Activated CD8-positive, alpha-beta T cell treated with anti-CD3 and anti-CD28 coated beads for 36 hours (primary cell): Measurements from ENCODE around the gene C14orf39. TPM values are rescaled to one million over a fixed set of nuclear protein-coding genes. Genes with fewer than 3 reads are reported as not detected.

Source experiments
- ATAC-seq: fragments of 200-7000 bp; cut with Tn5 transposase; one replicate; pipeline ENCODE4 v1.10.0; 2021; ENCODE audit warnings: mild to moderate bottlenecking, moderate library complexity
- CTCF ChIA-PET: fragments of 350-600 bp; sonication (Branson Sonifier 250); formaldehyde crosslinking; loops from one replicate; lab custom pipeline; 2021; ENCODE audit warnings: antibody characterized with exemption; lab: Charles Lee
- POLR2A ChIA-PET: fragments of 350-600 bp; sonication (Branson Sonifier 250); formaldehyde crosslinking; loops from one replicate; lab custom pipeline; 2021; ENCODE audit warnings: antibody characterized with exemption; lab: Charles Lee
- DNase-seq: peaks from one replicate; pipeline ENCODE4 v3.0.0-alpha.2; 2020
- H3K27ac Mint-ChIP-seq: one replicate; pipeline ENCODE4 v1.8.0; 2021; ENCODE audit warnings: mild to moderate bottlenecking, mixed read lengths
- H3K27me3 Mint-ChIP-seq: one replicate; pipeline ENCODE4 v1.8.0; 2021; ENCODE audit warnings: mixed read lengths
- H3K36me3 Mint-ChIP-seq: one replicate; pipeline ENCODE4 v1.8.0; 2021; ENCODE audit warnings: low read depth, mixed read lengths
- H3K4me1 Mint-ChIP-seq: one replicate; pipeline ENCODE4 v1.8.0; 2021; ENCODE audit warnings: low read depth, mixed read lengths
- H3K4me3 Mint-ChIP-seq: one replicate; pipeline ENCODE4 v1.8.0; 2021; ENCODE audit warnings: mild to moderate bottlenecking, moderate library complexity, mixed read lengths
- H3K9me3 Mint-ChIP-seq: one replicate; pipeline ENCODE4 v1.8.0; 2021; ENCODE audit warnings: mixed read lengths
- intact Hi-C: fragments of 100-400 bp; cut with micrococcal nuclease; formaldehyde crosslinking; loops from one replicate; pipeline ENCODE4 v1.10.0; 2022
- total RNA-seq, 2 experiments: library from RNA; stranded (reverse); gene quantifications; one replicate each; pipeline ENCODE4 v1.2.3, GENCODE V29; 2021
- TF ChIP-seq, protein P1 (sequence below): fragments of 200-600 bp; IDR thresholded peaks from one replicate; pipeline ENCODE4 v1.8.0; 2022; ENCODE audit warnings: antibody characterized with exemption, mild to moderate bottlenecking

The C14orf39 gene
- total RNA-seq, 2 experiments from 2014 or later, result not detected

DNA sequence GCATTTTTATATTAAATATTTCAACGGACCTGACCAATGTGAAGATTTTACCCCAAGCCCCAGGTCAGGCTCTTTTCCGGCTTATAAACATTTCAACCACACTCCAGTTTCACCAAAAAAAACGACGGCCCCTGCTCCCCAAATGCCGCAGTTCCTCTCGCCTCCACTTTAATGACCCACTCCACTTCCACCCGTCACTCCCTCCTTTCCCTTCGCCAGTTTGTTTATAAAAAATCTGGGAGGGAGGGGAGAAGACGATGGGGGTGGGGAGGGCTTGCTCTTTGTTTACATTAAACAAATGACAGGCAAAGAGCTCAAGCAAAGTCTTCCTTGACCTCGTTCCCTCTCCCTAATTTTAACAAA is 28.5 kb upstream of the C14orf39 start:
- intact Hi-C loops, result loop anchor here (5.0 kb wide), 1 partner anchor 138 kb away; no protein-coding TSS in a partner anchor
- ATAC-seq (no peak), DNase-seq (no peak)
- Mint-ChIP-seq H3K9me3 (no peaks in the 10 kb centered on the region), H3K27ac (no peak overlapping the region), H3K36me3 (peaks cover 2% of the 10 kb centered on the region), H3K27me3 (peaks cover 65% of the 10 kb centered on the region), H3K4me1 (peaks cover 23% of the 10 kb centered on the region), H3K4me3 (peak overlapping the region; percentile 7)
- CTCF ChIA-PET, result interaction anchor here (0.8 to 2.0 kb wide), 3 partner anchors 10 to 129 kb away, joined by 3 to 6 read pairs (median 3); no protein-coding TSS in a partner anchor
- POLR2A ChIA-PET, result no interaction called here
- TF ChIP-seq, protein P1, sequence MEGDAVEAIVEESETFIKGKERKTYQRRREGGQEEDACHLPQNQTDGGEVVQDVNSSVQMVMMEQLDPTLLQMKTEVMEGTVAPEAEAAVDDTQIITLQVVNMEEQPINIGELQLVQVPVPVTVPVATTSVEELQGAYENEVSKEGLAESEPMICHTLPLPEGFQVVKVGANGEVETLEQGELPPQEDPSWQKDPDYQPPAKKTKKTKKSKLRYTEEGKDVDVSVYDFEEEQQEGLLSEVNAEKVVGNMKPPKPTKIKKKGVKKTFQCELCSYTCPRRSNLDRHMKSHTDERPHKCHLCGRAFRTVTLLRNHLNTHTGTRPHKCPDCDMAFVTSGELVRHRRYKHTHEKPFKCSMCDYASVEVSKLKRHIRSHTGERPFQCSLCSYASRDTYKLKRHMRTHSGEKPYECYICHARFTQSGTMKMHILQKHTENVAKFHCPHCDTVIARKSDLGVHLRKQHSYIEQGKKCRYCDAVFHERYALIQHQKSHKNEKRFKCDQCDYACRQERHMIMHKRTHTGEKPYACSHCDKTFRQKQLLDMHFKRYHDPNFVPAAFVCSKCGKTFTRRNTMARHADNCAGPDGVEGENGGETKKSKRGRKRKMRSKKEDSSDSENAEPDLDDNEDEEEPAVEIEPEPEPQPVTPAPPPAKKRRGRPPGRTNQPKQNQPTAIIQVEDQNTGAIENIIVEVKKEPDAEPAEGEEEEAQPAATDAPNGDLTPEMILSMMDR, result no peak

DNA sequence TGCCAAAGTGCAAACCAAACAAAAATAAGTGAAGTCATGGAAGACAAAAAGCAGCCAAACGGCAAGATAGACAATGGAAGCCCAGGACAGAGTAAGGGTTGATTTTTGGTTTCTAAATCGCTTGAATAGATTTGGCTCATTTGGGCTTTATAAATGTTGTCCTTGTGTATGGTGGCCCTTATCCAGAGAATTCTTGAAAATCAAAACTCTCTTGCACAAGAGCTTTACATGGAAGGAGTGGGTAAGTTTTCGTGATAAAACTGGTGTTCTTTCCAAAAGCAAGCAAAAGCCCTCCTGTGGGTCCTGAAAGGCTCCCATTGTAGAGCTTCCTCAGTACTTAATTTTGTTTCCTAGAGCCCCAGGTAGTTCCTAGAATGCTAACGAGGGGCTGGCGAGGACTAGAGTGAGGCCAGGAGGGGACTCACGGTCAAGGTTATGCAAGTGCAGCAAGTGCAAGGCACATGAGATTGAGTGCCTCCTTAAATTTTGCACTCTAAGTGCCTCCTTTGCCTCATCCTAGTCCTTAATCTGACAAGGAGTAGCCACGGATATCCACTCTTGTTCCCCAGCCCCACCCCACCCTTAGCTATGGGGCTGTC is 27.2 kb upstream of the C14orf39 start:
- no peak for ATAC-seq
- TF ChIP-seq, protein P1, result no peak
- H3K27ac Mint-ChIP-seq, result no peak overlapping the region
- H3K36me3 Mint-ChIP-seq, result peaks cover 2% of the 10 kb centered on the region
- ChIA-PET POLR2A (no interaction called here), CTCF (no interaction called here)
- H3K4me1 Mint-ChIP-seq, result peaks cover 29% of the 10 kb centered on the region
- intact Hi-C loops, result loop anchor here (5.0 kb wide), 1 partner anchor 139 kb away; no protein-coding TSS in a partner anchor
- no peak overlapping the region for H3K4me3 Mint-ChIP-seq
- DNase-seq, result no peak
- H3K9me3 Mint-ChIP-seq, result no peaks in the 10 kb centered on the region
- peaks cover 74% of the 10 kb centered on the region for H3K27me3 Mint-ChIP-seq

DNA sequence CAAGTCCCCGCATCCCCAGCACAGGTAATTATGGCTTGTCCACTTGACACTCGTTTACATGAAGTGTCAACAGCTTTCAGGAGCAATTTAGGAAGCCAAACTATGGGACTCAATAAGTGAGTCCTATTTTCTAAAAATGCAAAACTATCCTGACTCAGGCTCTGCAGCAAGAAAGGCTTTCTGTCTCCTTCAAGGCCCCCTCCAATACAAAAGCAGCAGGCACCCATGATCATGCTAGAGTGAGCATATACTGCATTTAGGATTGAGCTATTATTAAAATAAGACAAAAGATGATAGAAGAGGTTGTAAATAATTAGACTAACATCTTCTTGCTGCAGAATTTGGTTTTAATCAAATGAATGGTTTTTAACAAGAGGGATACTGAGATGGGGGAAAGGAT is 26.3 kb upstream of the C14orf39 start:
- intact Hi-C loops, result loop anchor here (5.0 kb wide), 1 partner anchor 140 kb away; no protein-coding TSS in a partner anchor
- Mint-ChIP-seq H3K4me3 (no peak overlapping the region), H3K27ac (no peak overlapping the region), H3K9me3 (no peaks in the 10 kb centered on the region), H3K4me1 (peaks cover 35% of the 10 kb centered on the region), H3K36me3 (peaks cover 2% of the 10 kb centered on the region), H3K27me3 (peaks cover 78% of the 10 kb centered on the region)
- TF ChIP-seq, protein P1, result no peak
- DNase-seq (no peak), ATAC-seq (no peak)
- CTCF ChIA-PET, result no interaction called here
- POLR2A ChIA-PET, result no interaction called here

DNA sequence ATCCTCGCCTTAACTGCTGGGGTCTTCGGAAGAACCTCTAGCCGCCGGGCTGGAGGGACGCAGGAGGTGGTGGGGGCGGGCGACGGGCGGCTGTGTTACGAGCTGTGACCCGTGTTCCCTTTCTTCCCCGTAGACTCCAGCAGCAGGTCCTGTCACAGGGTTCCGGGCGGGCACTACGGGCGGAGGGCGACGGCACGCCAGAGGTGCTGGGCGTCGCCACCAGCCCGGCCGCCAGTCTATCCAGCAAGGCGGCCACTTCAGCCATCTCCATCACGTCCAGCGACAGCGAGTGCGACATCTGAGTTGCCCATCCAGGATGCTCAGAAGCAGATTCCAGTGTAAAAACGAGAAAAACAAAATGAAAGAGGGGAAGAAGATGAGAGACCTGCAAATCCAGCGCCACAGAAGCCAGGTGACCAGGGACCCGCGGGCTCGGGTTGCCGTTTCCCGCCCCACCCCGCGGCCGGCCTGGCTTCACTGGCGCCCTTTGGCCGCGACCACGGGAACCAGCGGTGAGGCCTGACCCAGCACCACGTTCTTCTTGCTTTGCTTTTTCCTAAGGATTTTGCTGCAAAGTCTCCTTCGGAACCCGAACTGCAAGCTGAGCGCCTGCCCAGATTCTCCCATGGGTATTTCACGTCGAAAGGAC is 25.2 kb upstream of the C14orf39 start:
- ChIA-PET POLR2A (interaction anchor here (0.7 kb wide), 1 partner anchor 137 kb away, joined by 3 read pairs; no protein-coding TSS in a partner anchor), CTCF (no interaction called here)
- TF ChIP-seq, protein P1, result no peak
- intact Hi-C loops, result loop anchor here (5.0 kb wide), 1 partner anchor 141 kb away; no protein-coding TSS in a partner anchor
- Mint-ChIP-seq H3K4me3 (no peak overlapping the region), H3K36me3 (peaks cover under 1% of the 10 kb centered on the region), H3K27me3 (peaks cover 77% of the 10 kb centered on the region), H3K4me1 (peaks cover 32% of the 10 kb centered on the region), H3K27ac (no peak overlapping the region), H3K9me3 (no peaks in the 10 kb centered on the region)
- no peak for ATAC-seq
- no peak for DNase-seq
